PC-3 (cell line): Measurements from ENCODE around the gene ATP6V0E1. TPM values are rescaled to one million over a fixed set of nuclear protein-coding genes. Genes with fewer than 3 reads are reported as not detected.
"Not testable (repeated sequence)": the region's sequence is repeated elsewhere in the genome, so short reads cannot be mapped to it uniquely, and the experiment has no call there.

Source experiments
- ATAC-seq: fragments of 200-7000 bp; cut with Tn5 transposase; 2 replicates; pipeline ENCODE4 v1.9.1; 2020; ENCODE audit warnings: mild to moderate bottlenecking, moderate library complexity
- BruUV-seq: library from RNA; stranded (reverse); fragments of 400-500 nt; replicated peaks from 2 replicates; lab custom pipeline; 2021; lab: Mats Ljungman, UMichigan
- CTCF ChIA-PET: fragments of 300-600 bp; sonication (Branson Sonifier 250); formaldehyde crosslinking; loops from one replicate; lab custom pipeline; 2022; ENCODE audit warnings: antibody characterized with exemption; lab: Charles Lee
- POLR2A ChIA-PET: fragments of 300-600 bp; sonication (Branson Sonifier 250); formaldehyde crosslinking; loops from one replicate; lab custom pipeline; 2022; ENCODE audit warnings: antibody characterized with exemption; ENCODE audit not compliant: unreplicated experiment; lab: Charles Lee
- DNase-seq: peaks from one replicate; pipeline ENCODE4 v3.0.0-alpha.2; 2015
- H2AFZ ChIP-seq: fragments of 300-600 bp; sonication (generic); 2 replicates; pipeline ENCODE4 v1.6.0; 2016; ENCODE audit warnings: antibody characterized with exemption, low read length
- H3F3A ChIP-seq: fragments of 300-600 bp; sonication (generic); one replicate; pipeline ENCODE4 v1.6.0; 2017; ENCODE audit warnings: antibody characterized with exemption, low read length, control low read depth, mild to moderate bottlenecking; ENCODE audit not compliant: unreplicated experiment
- H3K27ac ChIP-seq: fragments of 300-600 bp; sonication (generic); 2 replicates; pipeline ENCODE4 v1.5.1; 2016; ENCODE audit warnings: mild to moderate bottlenecking, low read length
- H3K27me3 ChIP-seq: fragments of 300-600 bp; sonication (generic); 2 replicates; pipeline ENCODE4 v1.6.1; 2016; ENCODE audit warnings: low read length, mixed read lengths
- H3K36me3 ChIP-seq: fragments of 300-600 bp; sonication (generic); 2 replicates; pipeline ENCODE4 v1.6.1; 2016; ENCODE audit warnings: low read depth, mixed run types, low read length, mixed read lengths
- H3K4me1 ChIP-seq: fragments of 300-600 bp; sonication (generic); 2 replicates; pipeline ENCODE4 v1.5.1; 2016; ENCODE audit warnings: low read length; ENCODE audit not compliant: insufficient read depth
- H3K4me2 ChIP-seq: fragments of 300-600 bp; sonication (generic); 2 replicates; pipeline ENCODE4 v1.6.0; 2016; ENCODE audit warnings: low read length
- H3K4me3 ChIP-seq: fragments of 300-600 bp; sonication (generic); 2 replicates; pipeline ENCODE4 v1.5.1; 2016; ENCODE audit warnings: mild to moderate bottlenecking, low read length, mixed read lengths
- H3K79me2 ChIP-seq: fragments of 300-600 bp; sonication (generic); 2 replicates; pipeline ENCODE4 v1.6.1; 2017; ENCODE audit warnings: low read length, mixed read lengths
- H3K9ac ChIP-seq: fragments of 300-600 bp; sonication (generic); 2 replicates; pipeline ENCODE4 v1.6.0; 2016; ENCODE audit warnings: mild to moderate bottlenecking, low read length
- H3K9me2 ChIP-seq: fragments of 300-600 bp; sonication (generic); replicated peaks from 2 replicates; pipeline ENCODE4 v1.6.1; 2016; ENCODE audit warnings: mixed run types, low read length, mixed read lengths
- H3K9me3 ChIP-seq: fragments of 300-600 bp; sonication (generic); 2 replicates; pipeline ENCODE4 v1.6.1; 2016; ENCODE audit warnings: low read length, mixed read lengths
- H4K20me1 ChIP-seq: fragments of 300-600 bp; sonication (generic); 2 replicates; pipeline ENCODE4 v1.6.1; 2016; ENCODE audit warnings: low read length, mixed read lengths
- CTCF ChIP-seq: fragments of 300-600 bp; sonication (generic); conservative IDR thresholded peaks from 2 replicates; pipeline ENCODE4 v1.5.1; 2017; ENCODE audit warnings: antibody characterized with exemption, low read depth, mild to moderate bottlenecking, low read length
- EZH2 ChIP-seq: fragments of 300-600 bp; sonication (generic); IDR thresholded peaks from one replicate; pipeline ENCODE4 v1.6.1; 2017; ENCODE audit warnings: antibody characterized with exemption, mild to moderate bottlenecking, low read length; ENCODE audit not compliant: unreplicated experiment
- EZH2phosphoT487 ChIP-seq: fragments of 300-600 bp; sonication (generic); IDR thresholded peaks from 2 replicates; pipeline ENCODE4 v1.6.1; 2018; ENCODE audit warnings: mild to moderate bottlenecking, antibody characterized with exemption, low read length, borderline replicate concordance
- intact Hi-C: fragments of 100-400 bp; cut with micrococcal nuclease; formaldehyde crosslinking; loops from 2 replicates; pipeline ENCODE4 v1.9.0; 2023
- total RNA-seq: library from RNA; depleted of rRNA; stranded (reverse); fragments of >200 nt; gene quantifications from 2 replicates; pipeline ENCODE4 v1.2.3, GENCODE V29; 2014

ATP6V0E1 gene
- total RNA-seq, 1 experiment from 2014 or later, result 154 TPM

DNA sequence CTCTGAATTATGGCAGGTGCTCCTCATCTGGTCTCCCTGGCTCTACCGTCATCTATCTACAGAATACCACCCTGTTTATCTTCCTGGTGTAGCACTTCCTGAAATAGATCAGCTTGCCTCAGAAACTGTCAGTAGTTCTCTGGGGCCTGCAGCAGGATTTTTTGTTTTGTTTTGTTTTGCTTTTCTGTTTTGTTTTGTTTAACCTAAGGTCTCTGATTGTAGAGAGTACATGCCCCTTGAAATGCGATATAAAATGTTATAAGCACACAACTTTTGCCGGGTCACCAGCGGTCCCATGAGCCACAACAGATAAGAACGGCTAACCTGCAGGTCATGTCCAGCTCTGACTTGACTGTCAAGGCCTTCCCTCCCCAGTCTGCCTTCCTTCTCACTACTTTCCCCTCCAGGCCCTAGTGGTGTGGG lies 45.9 kb downstream of the ATP6V0E1 start:
- peaks cover 6% of the 10 kb centered on the region for H4K20me1 ChIP-seq
- CTCF ChIA-PET, result no interaction called here

DNA sequence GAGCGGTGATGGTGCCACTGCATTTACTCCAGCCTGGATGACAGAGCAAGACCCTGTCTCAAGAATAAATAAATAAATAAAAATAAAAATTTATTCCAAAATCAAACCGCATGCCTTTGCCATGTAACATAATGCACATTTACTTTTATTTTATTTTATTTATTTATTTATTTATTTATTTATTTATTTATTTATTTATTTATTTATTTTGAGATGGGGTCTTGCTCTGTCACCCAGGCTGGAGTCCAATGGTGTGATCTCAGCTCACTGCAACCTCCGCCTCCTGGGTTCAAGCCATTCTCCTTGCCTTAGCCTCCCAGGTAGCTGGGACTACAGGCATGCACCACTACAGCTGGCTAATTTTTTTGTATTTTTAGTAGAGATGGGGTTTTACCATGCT lies 48.5 kb downstream of the ATP6V0E1 start:
- H3K9me2 ChIP-seq, DNase-seq, H3K4me3 ChIP-seq, H3K9ac ChIP-seq, POLR2A ChIA-PET, intact Hi-C loops, H3K4me2 ChIP-seq, H3K27me3 ChIP-seq, ATAC-seq, BruUV-seq, H3K36me3 ChIP-seq, H3K9me3 ChIP-seq, H3F3A ChIP-seq, H2AFZ ChIP-seq, H3K4me1 ChIP-seq, H3K27ac ChIP-seq, CTCF ChIA-PET, H4K20me1 ChIP-seq: not testable (repeated sequence)
- peaks cover 32% of the 10 kb centered on the region for H3K79me2 ChIP-seq

More for the DNA sequence above, 45.9 kb downstream of the ATP6V0E1 start:
- Histone ChIP-seq H3K9me2 (no peaks in the 10 kb centered on the region), H3K27ac (no peak overlapping the region), H3K4me1 (no peaks in the 10 kb centered on the region), H3F3A (no peaks in the 10 kb centered on the region), H3K36me3 (peaks cover 10% of the 10 kb centered on the region; the same call in 1 of the 2 replicates), H3K9me3 (no peaks in the 10 kb centered on the region), H3K27me3 (no peaks in the 10 kb centered on the region), H3K9ac (no peak overlapping the region), H2AFZ (no peak overlapping the region), H3K4me2 (no peak overlapping the region), H3K79me2 (peaks cover 49% of the 10 kb centered on the region), H3K4me3 (no peak overlapping the region)
- ATAC-seq (no peak), DNase-seq (no peak)
- intact Hi-C loops, result no loop called here
- TF ChIP-seq EZH2 (no peak), EZH2phosphoT487 (no peak), CTCF (no peak)
- no TSS peak for BruUV-seq
- POLR2A ChIA-PET, result no interaction called here

GRCh38 chr5:173032730-173033129 lies 49.2 kb downstream of the ATP6V0E1 start:
- POLR2A ChIA-PET, result no interaction called here
- H3K79me2 ChIP-seq, result peaks cover 32% of the 10 kb centered on the region

More at GRCh38 chr5:173032730-173033129, 49.2 kb downstream of the ATP6V0E1 start:
- no peaks in the 10 kb centered on the region for H3K9me3 ChIP-seq
- TF ChIP-seq EZH2, result no peak
- no peak for TF ChIP-seq CTCF
- no peak for TF ChIP-seq EZH2phosphoT487
- no peak overlapping the region for H3K27ac ChIP-seq
- H4K20me1 ChIP-seq, result no peaks in the 10 kb centered on the region
- H3K4me1 ChIP-seq, result no peaks in the 10 kb centered on the region
- H3K9me2 ChIP-seq, result no peaks in the 10 kb centered on the region
- CTCF ChIA-PET, result no interaction called here
- no peaks in the 10 kb centered on the region for H3F3A ChIP-seq
- intact Hi-C loops, result no loop called here
- H3K4me3 ChIP-seq, result no peak overlapping the region
- no peaks in the 10 kb centered on the region for H3K27me3 ChIP-seq
- BruUV-seq, result no TSS peak
- peaks cover 7% of the 10 kb centered on the region for H3K36me3 ChIP-seq
- H2AFZ ChIP-seq, result no peak overlapping the region
- DNase-seq (no peak), ATAC-seq (no peak)
- no peak overlapping the region for H3K9ac ChIP-seq
- no peak overlapping the region for H3K4me2 ChIP-seq
